Measurements from ENCODE around the gene ARRB1. TPM values are rescaled to one million over a fixed set of nuclear protein-coding genes. Genes with fewer than 3 reads are reported as not detected.
"Not testable (repeated sequence)": the region's sequence is repeated elsewhere in the genome, so short reads cannot be mapped to it uniquely, and the experiment has no call there.

ARRB1 gene
- polyA plus RNA-seq, 1 donor, result 16.2 TPM

DNA sequence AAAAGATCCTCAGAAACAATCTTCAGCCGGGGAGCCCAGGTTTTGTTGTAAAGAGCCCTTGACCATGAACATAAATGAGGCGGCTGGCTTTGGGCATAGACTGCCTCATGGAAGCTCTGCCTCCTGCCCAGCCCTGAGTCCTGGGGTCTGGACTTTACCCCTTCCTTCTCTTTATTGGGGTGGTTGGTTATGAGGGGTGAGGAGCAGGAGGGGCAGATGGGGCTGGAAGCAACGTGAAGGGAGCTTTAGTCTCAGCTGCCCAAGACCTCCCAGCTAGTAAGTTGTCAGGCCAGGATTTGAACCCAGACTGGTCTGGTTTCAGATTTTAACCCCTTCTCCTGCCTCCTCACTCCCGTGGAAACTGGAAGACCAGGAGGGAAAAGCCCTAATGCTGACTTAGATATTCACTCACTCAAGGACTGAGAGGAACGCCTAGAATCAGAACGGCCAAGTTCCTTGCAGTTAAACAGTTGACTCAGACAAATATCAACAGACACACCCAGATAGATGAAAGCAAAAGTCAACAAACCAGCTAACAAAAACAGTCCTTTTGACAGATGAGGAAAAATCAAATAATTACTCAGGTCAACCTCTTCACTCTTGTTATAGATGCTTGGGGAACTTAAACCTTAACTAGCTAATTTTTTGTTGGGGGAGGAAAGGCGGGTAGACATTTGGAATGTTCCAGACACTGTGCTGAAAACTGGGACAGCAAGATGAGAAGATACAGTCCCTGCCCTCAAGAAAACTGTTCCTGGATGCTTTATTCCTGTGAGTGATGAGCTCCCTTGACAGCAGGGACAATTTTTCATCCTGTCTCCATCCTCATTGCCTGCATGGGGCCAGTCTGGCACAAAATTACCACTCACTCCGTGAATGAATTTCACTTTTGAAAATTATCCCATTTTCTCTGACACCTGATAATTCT, 20.8 kb upstream of the ARRB1 start:
- DNase-seq (ENCODE audit: low read depth), result no peak

DNA sequence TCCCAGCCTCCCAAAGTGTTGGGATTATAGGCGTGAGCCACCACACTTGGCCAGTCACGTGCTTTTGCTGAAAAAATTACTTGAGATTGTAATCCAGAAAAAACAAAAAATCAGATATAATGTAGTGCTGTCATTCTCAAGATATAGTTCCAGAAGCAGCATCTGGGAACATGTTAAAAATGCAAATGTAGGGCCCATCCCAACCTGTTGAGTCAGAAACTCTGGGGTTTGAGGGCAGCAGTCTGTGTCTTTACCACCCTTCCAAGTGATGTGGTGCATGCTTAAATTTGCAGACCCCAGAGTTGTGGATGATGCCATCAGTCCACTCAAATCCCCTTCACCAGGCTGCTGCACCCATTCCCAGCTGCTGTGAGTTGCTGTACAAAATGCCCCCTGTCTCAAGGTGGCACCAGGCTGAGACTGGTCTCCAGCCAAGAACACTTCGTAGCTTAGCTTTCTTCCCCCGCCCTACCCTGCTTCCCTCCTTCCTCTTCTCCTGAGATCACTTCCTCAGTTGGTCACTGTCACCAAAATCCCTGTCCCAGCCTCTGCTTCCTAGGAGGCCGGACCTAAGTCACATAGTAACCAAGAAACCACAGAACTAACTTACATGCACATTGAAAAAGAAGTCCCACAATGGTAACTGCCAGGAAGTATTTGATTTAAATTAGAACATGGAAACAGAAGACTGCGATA, 18.2 kb upstream of the ARRB1 start:
- DNase-seq (ENCODE audit: low read depth), result no peak

GRCh38 chr11:75366826-75367225, 15.4 kb upstream of the ARRB1 start:
- DNase-seq (ENCODE audit: low read depth), result not testable (repeated sequence)

- DNase-seq (ENCODE audit: low read depth), result no peak
Observed at GRCh38 chr11:75365711-75366181, 14.3 kb upstream of the ARRB1 start.

DNA sequence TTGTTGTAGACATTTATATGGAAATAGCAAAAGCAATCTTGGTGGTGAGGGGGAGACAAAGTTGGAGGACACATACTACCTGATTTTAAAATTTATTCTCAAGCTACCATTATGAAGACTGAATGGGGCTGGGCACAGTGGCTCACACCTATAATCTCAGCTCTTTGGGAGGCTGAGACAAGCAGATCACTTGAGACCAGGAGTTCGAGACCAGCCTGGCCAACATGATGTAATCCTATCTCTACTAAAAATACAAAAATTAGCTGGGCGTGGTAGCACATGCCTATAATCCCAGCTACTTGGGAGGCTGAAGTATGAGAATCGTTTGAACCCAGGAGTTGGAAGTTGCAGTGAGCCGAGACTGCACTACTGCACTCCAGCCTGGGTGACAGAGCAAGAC, 10.8 kb upstream of the ARRB1 start:
- not testable (repeated sequence) for DNase-seq (ENCODE audit: low read depth)

DNA sequence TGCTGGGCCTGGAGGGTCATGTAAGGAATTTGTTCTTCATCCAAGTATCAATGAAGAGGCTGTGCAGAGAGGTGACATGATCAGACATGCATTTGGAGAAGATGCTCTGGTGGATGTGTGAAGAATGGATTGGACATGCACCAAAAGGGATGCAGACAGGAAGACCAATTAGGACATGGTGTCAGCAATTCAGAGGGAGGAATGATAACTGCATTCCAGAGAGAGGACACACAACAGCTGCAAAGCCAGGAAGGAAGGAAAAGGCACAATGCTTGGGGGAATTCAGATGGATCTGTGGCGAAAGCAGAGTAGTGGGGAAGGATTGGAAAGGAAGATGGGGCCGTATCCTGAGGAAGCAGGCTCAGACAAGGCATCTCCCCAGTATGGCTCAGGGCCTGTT, 5.2 kb upstream of the ARRB1 start:
- DNase-seq (ENCODE audit: low read depth), result no peak

DNA sequence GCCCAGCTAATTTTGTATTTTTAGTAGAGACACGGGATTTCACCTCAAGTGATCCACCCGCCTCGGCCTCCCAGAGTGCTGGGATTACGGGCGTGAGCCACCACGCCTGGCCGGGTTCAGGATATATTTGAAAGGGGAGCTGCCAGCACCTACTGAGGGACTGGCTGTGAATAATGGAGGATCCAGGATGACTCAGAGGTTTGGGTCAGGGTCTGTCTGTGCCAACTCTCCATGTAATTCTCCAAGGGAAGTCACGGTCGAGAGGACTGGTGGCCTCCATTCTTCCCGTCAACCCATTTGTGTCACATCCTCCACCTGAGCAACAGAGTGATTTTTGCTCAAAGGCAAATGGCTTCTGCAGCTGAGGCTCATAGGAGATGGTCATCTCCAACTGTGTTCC, 3.6 kb upstream of the ARRB1 start:
- no peak for DNase-seq (ENCODE audit: low read depth)

DNA sequence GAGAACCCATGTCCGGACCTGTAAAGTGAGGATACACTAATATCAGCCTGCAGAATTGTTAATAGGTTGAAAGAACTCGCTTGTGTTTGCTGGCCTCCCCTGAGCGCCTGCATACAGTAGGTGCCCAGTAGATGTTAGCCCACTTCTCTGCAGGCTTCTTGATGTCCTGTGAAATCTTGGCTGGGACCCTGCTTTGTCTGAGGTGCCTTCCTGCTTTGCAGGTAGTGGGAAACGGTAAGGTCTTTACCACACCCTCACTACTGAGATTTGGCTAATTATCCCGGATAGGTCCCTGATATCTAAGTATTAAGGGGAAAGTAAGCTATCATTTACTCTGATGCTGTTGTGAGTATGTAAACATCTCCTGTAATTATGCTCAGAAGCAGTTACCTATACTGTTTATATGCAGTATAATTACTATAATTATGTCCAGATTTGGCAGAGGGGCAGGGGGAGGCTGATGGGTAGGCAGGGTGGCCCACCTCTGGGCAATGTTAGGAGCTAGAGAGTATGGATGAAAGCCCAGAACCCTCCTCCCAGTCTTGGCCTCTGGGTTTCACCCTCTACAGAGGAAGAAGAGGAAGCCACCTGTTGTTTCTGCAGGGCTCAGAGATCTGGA, 1.2 kb upstream of the ARRB1 start:
- DNase-seq (ENCODE audit: low read depth), result no peak

DNA sequence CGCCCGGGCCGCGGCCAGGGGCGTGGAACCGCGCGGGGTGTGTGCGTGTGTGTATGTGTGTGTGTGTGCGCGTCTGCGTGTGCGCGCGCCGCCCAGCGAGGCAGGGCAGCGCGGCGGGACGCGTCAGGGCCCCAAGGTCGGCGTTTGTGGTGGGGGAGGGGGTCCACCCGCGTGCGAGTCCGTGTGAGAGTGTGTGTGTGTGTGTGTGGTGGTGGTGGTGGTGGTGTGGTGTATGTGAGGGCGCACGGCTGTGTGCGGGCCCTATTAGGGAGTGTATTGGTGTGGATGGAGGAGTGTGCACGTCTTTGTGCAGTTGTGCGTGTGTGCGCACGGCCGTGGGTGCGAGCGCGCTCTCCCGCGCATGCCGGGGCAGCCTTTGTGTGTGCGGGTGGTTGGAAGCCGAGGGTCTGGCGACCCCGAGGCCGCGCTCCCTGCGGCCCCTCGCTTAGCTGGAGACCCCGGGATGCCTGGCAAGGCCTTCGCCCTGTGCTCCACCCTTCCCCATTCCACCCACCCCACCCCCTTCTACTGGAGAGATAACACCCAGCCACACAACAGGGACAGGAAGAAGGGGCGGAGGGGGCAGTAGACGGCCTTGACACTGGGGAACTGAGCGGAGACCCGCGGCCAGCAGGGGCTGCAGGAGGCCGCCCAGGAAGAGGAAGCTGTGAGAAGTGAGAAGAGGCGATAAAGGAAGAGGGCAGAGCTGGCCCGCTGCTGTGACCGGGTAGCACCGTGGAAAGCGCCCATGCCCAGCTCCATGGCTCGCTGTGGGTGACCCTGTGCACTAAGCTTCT, 528 bp upstream of the ARRB1 start:
- DNase-seq (ENCODE audit: low read depth), result no peak

DNA sequence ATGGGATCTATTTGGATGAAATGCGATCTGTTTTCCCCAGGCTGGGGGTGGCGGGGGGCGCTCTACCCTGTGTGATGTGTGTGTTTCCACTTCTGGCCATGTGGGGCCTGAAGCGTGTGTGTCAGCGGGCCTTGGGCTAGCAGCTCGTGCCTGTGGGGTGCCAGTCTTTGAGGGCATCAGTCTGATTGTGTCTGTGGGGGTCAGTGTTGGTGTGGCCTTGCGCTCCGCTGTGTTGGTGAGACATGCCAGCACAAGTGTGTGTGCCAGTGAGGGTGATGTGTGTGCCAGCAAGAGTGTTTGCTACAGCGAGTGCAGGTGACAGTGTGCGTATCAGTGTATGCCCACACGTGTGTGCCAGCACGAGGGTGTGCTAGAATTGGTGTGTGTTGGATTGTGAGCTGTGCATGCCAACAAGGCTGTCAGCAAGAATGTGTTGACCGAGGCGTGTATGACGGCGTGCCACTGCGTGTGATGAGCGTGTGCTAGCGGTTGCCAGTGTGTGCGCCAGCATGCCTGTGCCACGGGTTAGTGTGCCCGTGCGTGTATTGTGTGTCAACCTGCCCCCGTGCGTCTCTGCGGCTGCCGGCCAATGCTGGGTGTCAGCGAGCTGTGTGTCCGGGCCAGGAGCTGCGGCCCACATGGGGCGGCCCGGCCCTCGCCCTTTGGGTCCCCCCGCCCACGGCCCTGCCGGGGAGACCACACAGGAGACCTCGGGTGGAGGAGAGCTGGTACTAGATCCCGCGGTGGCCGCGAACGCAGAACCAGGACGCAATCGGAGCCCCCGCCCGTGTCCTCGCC, 519 bp downstream of the ARRB1 start:
- DNase-seq (ENCODE audit: low read depth), result no peak

DNA sequence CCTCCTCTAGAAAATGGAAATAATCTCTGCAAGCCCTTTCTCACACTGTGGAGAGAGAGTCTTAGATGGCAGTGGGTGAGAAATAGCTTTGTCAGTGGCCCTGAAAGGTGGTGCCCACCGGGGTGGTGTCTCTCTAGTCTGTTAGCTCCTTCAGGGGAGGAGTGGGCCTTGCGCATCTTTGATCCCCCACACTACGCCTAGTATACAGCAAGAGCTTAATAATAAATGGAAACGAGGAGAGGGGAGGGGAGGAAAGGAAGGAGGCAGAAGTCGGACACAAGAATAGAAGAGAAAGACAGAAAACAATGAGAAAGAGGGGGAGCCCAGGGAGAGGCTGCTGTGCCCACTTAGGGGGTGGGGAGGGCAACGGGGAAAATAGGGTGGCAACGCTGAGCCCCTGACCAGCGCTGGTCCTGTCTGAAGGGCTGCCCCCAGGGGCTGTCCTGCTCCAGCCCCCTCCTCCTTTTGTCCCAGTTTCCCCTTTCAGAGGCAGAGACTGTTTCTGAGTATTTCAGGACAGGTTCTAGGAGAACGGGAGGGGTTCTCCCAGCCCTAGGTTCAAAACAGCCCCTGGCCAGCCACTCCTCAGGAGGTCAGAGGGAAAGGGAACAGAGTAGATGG, 1.2 kb downstream of the ARRB1 start:
- no peak for DNase-seq (ENCODE audit: low read depth)

DNA sequence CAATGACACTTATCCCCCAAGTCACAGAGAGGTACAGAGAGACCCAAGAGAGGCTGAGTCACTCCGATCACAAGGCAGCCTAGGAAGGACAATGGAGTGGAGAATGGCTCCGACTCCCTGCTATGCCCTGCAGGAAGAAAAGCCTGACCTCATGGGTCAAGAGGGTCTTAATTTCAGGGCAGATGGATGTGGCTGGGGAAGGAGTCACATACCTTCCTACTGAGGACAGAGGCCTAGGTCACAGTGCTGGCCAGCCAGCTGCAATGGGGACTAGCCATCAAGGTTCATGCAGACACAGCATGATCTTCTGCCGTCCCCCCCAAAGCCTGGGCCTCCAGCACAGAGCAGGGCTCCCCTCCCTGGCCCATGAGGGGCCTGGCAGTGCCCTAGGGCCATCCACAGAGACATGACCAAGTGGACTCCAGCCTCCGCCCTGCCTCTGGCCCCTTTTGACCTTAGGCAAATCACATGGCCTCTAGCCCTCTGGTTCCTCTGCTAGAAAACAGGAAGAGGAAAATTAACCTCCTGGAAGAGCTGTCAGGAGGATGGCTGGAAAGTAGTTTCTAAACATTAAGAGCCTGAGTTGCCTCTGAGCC, 1.8 kb downstream of the ARRB1 start:
- no peak for DNase-seq (ENCODE audit: low read depth)

- DNase-seq (ENCODE audit: low read depth), result no peak
Observed at GRCh38 chr11:75347781-75348566, 3.5 kb downstream of the ARRB1 start.

- no peak for DNase-seq (ENCODE audit: low read depth)
Observed at GRCh38 chr11:75346912-75347647, 4.4 kb downstream of the ARRB1 start.

GRCh38 chr11:75346296-75346695, 5.2 kb downstream of the ARRB1 start:
- DNase-seq (ENCODE audit: low read depth), result no peak

GRCh38 chr11:75345455-75346160, 5.9 kb downstream of the ARRB1 start:
- no peak for DNase-seq (ENCODE audit: low read depth)

- DNase-seq (ENCODE audit: low read depth), result no peak
Observed at GRCh38 chr11:75344761-75345454, 6.6 kb downstream of the ARRB1 start.
